Neural cell (in vitro differentiated cells): ENCODE data around the gene SHISA9. TPM values are rescaled to one million over a fixed set of nuclear protein-coding genes. Genes with fewer than 3 reads are reported as not detected.

Experiments used
- H2AFZ ChIP-seq: fragments of 200-600, 300-800 bp; sonication (generic), shearing (Covaris generic); 2 replicates; pipeline ENCODE4 v1.6.0; 2014; ENCODE audit warnings: low read depth, mild to moderate bottlenecking, antibody characterized with exemption, low read length, moderate library complexity
- H3F3A ChIP-seq: fragments of 200-600 bp; shearing (Covaris generic); 2 replicates; pipeline ENCODE4 v1.6.1; 2016; ENCODE audit warnings: mild to moderate bottlenecking, moderate library complexity, mixed read lengths, antibody characterized with exemption, low read length; ENCODE audit not compliant: insufficient read depth, poor library complexity, severe bottlenecking
- H3K27ac ChIP-seq: fragments of 200-600, 300-800 bp; sonication (generic), shearing (Covaris generic); 2 replicates; pipeline ENCODE4 v1.5.1; 2014; ENCODE audit warnings: mild to moderate bottlenecking, low read length, moderate library complexity
- H3K27me3 ChIP-seq: fragments of 300-800, 200-600 bp; sonication (generic), shearing (Covaris generic); 2 replicates; pipeline ENCODE4 v1.6.0; 2014; ENCODE audit warnings: mild to moderate bottlenecking, low read depth, low read length, moderate library complexity; ENCODE audit not compliant: insufficient read depth
- H3K36me3 ChIP-seq: fragments of 300-800, 200-600 bp; sonication (generic), shearing (Covaris generic); 2 replicates; pipeline ENCODE4 v1.5.1; 2014; ENCODE audit warnings: mild to moderate bottlenecking, antibody characterized with exemption, low read length, moderate library complexity; ENCODE audit not compliant: insufficient read depth
- H3K4me2 ChIP-seq: fragments of 300-800, 200-600 bp; sonication (generic), shearing (Covaris generic); 2 replicates; pipeline ENCODE4 v1.6.0; 2014; ENCODE audit warnings: mild to moderate bottlenecking, low read length
- H3K4me3 ChIP-seq: fragments of 300-800, 200-600 bp; sonication (generic), shearing (Covaris generic); 2 replicates; pipeline ENCODE4 v1.5.1; 2014; ENCODE audit warnings: mild to moderate bottlenecking, low read length, moderate library complexity
- H3K79me2 ChIP-seq: fragments of 200-600 bp; shearing (Covaris generic); replicated peaks from 2 replicates; pipeline ENCODE4 v1.6.0; 2014; ENCODE audit warnings: mild to moderate bottlenecking, low read length, moderate library complexity; ENCODE audit not compliant: insufficient read depth
- H3K9ac ChIP-seq: fragments of 300-800, 200-600 bp; sonication (generic), shearing (Covaris generic); 2 replicates; pipeline ENCODE4 v1.6.1; 2016; ENCODE audit warnings: mild to moderate bottlenecking, low read length, mixed read lengths
- H3K9me2 ChIP-seq: fragments of 200-600 bp; shearing (Covaris generic); 2 replicates; pipeline ENCODE4 v1.6.1; 2016; ENCODE audit warnings: mild to moderate bottlenecking, low read length, mixed read lengths; ENCODE audit not compliant: insufficient read depth
- H3K9me3 ChIP-seq: fragments of 200-600, 300-800 bp; sonication (generic), shearing (Covaris generic); 2 replicates; pipeline ENCODE4 v1.6.1; 2016; ENCODE audit warnings: mild to moderate bottlenecking, mixed run types, low read length, moderate library complexity, mixed read lengths
- H4K20me1 ChIP-seq: fragments of 200-600 bp; shearing (Covaris generic); 2 replicates; pipeline ENCODE4 v1.6.1; 2016; ENCODE audit warnings: mild to moderate bottlenecking, mixed run types; ENCODE audit not compliant: insufficient read depth
- EP300 ChIP-seq: fragments of 450-650 bp; conservative IDR thresholded peaks from 2 replicates; pipeline ENCODE4 v1.6.1; 2014; ENCODE audit warnings: antibody characterized with exemption, mild to moderate bottlenecking, moderate library complexity; ENCODE audit not compliant: poor library complexity, severe bottlenecking
- EZH2 ChIP-seq: fragments of 200-600, 300-800 bp; shearing (Covaris generic), sonication (generic); IDR thresholded peaks from 2 replicates; pipeline ENCODE4 v1.6.1; 2014; ENCODE audit warnings: antibody characterized with exemption, low read length, borderline replicate concordance, mild to moderate bottlenecking; ENCODE audit not compliant: insufficient read depth, poor library complexity, severe bottlenecking
- MXI1 ChIP-seq: fragments of 450-650 bp; conservative IDR thresholded peaks from 2 replicates; pipeline ENCODE4 v1.6.1; 2014; ENCODE audit warnings: antibody characterized with exemption, mild to moderate bottlenecking; ENCODE audit not compliant: poor library complexity, severe bottlenecking
- POLR2AphosphoS5 ChIP-seq: IDR thresholded peaks from 2 replicates; pipeline ENCODE4 v1.6.1; 2012
- RAD21 ChIP-seq: fragments of 450-650 bp; conservative IDR thresholded peaks from 2 replicates; pipeline ENCODE4 v1.6.1; 2014; ENCODE audit warnings: antibody characterized with exemption, mild to moderate bottlenecking, moderate library complexity
- SMC3 ChIP-seq: fragments of 450-650 bp; conservative IDR thresholded peaks from 2 replicates; pipeline ENCODE4 v1.6.1; 2014; ENCODE audit warnings: antibody characterized with exemption, mild to moderate bottlenecking, moderate library complexity; ENCODE audit not compliant: poor library complexity
- TAF1 ChIP-seq: IDR thresholded peaks from 2 replicates; pipeline ENCODE4 v1.6.1; 2012; ENCODE audit warnings: low read depth
- polyA plus RNA-seq: library from polyadenylated mRNA; depleted of rRNA; stranded (reverse); fragments of >200 nt; gene quantifications from 2 replicates; pipeline ENCODE4 v1.2.3, GENCODE V29; 2014
- TF ChIP-seq, protein P1 (sequence below): IDR thresholded peaks from 2 replicates; pipeline ENCODE4 v1.6.1; 2012; ENCODE audit warnings: borderline replicate concordance
- TF ChIP-seq, protein P2 (sequence below): fragments of 450-650 bp; IDR thresholded peaks from 2 replicates; pipeline ENCODE4 v1.5.1; 2014; ENCODE audit warnings: antibody characterized with exemption, mild to moderate bottlenecking, moderate library complexity; ENCODE audit not compliant: poor library complexity, severe bottlenecking

The SHISA9 gene
- polyA plus RNA-seq, 1 donor from 2014 or later: 2.0 TPM

DNA sequence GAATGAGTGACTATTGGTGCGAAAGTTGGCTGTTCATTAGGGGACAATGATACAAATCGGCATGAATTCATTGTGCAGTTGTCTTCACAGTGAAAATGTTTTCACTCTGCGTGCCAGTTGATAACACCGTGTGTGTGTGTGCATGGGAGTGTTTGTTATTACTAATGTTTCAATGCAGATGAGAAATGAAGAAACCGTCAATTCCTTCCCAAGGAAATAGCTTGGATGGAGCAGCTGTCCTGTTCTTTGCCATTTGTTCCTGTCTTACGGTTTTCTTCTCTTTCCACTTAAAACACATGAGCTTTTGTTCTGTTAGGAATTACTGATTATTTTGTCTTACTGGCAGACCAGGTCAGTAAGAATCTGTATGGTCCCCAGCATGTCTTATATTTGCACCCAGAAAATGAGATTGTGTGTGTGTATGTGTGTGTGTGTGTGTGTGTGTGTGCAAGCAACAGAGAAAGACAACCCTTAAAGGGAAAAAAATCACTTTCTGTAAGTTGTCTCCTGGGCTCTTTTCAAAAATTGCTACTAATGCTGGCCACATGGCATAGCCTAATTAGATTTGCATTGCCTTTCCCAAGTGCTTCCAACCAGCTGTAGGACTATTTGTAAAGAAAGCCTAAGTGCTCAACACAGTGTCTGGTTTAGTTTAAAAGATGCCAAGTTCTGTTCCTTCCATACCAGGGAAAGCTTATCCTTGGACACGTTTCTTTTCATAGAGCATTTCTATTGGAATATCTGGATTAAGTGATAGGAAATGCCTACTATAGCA is 23.8 kb downstream of the SHISA9 start:
- Histone ChIP-seq H3K9me2 (no peaks in the 10 kb centered on the region), H3K9ac (no peak overlapping the region), H3F3A (no peaks in the 10 kb centered on the region), H3K79me2 (no peaks in the 10 kb centered on the region), H3K36me3 (no peaks in the 10 kb centered on the region), H3K4me3 (no peak overlapping the region), H4K20me1 (no peaks in the 10 kb centered on the region), H3K9me3 (no peaks in the 10 kb centered on the region), H3K27ac (no peak overlapping the region), H2AFZ (no peak overlapping the region), H3K27me3 (no peaks in the 10 kb centered on the region), H3K4me2 (no peak overlapping the region)
- TF ChIP-seq RAD21 (no peak), SMC3 (no peak), TAF1 (no peak), EP300 (no peak), EZH2 (no peak)
- TF ChIP-seq, protein P1, sequence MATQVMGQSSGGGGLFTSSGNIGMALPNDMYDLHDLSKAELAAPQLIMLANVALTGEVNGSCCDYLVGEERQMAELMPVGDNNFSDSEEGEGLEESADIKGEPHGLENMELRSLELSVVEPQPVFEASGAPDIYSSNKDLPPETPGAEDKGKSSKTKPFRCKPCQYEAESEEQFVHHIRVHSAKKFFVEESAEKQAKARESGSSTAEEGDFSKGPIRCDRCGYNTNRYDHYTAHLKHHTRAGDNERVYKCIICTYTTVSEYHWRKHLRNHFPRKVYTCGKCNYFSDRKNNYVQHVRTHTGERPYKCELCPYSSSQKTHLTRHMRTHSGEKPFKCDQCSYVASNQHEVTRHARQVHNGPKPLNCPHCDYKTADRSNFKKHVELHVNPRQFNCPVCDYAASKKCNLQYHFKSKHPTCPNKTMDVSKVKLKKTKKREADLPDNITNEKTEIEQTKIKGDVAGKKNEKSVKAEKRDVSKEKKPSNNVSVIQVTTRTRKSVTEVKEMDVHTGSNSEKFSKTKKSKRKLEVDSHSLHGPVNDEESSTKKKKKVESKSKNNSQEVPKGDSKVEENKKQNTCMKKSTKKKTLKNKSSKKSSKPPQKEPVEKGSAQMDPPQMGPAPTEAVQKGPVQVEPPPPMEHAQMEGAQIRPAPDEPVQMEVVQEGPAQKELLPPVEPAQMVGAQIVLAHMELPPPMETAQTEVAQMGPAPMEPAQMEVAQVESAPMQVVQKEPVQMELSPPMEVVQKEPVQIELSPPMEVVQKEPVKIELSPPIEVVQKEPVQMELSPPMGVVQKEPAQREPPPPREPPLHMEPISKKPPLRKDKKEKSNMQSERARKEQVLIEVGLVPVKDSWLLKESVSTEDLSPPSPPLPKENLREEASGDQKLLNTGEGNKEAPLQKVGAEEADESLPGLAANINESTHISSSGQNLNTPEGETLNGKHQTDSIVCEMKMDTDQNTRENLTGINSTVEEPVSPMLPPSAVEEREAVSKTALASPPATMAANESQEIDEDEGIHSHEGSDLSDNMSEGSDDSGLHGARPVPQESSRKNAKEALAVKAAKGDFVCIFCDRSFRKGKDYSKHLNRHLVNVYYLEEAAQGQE: no peak

DNA sequence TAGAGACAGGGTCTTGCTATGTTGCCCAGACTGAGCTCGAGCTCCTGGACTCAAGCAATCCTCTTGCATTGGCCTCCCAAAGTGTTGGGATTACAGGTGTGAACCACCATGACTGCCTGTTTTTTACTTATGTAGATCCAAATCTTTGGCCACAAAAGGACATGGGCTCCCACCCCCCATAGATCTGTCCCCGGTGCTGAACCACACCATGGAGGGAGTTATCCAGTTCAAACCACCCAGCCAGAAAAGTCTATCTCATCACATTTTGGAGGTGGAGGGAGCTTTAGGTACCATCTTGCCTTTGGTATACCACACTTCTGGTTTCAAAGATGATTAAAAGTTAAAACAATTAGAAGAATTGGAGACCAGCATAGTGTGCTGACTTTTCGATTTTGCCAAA is 26.2 kb downstream of the SHISA9 start:
- Histone ChIP-seq H3K4me3 (no peak overlapping the region), H3K9me3 (no peaks in the 10 kb centered on the region), H3K79me2 (no peaks in the 10 kb centered on the region), H3K4me2 (no peak overlapping the region), H2AFZ (no peak overlapping the region), H3F3A (no peaks in the 10 kb centered on the region), H3K9ac (no peak overlapping the region), H3K27ac (no peak overlapping the region), H3K9me2 (no peaks in the 10 kb centered on the region), H4K20me1 (no peaks in the 10 kb centered on the region), H3K27me3 (no peaks in the 10 kb centered on the region), H3K36me3 (no peaks in the 10 kb centered on the region)
- no peak for TF ChIP-seq POLR2AphosphoS5
- no peak for TF ChIP-seq RAD21
- TF ChIP-seq MXI1: no peak
- TF ChIP-seq EP300: no peak
- no peak for TF ChIP-seq TAF1
- TF ChIP-seq, protein P1: no peak
- TF ChIP-seq SMC3: no peak
- TF ChIP-seq, protein P2, sequence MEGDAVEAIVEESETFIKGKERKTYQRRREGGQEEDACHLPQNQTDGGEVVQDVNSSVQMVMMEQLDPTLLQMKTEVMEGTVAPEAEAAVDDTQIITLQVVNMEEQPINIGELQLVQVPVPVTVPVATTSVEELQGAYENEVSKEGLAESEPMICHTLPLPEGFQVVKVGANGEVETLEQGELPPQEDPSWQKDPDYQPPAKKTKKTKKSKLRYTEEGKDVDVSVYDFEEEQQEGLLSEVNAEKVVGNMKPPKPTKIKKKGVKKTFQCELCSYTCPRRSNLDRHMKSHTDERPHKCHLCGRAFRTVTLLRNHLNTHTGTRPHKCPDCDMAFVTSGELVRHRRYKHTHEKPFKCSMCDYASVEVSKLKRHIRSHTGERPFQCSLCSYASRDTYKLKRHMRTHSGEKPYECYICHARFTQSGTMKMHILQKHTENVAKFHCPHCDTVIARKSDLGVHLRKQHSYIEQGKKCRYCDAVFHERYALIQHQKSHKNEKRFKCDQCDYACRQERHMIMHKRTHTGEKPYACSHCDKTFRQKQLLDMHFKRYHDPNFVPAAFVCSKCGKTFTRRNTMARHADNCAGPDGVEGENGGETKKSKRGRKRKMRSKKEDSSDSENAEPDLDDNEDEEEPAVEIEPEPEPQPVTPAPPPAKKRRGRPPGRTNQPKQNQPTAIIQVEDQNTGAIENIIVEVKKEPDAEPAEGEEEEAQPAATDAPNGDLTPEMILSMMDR: no peak
